Renal cortex interstitium (tissue), 15 donors: Measurements from ENCODE around the gene ZNF791. TPM values are rescaled to one million over a fixed set of nuclear protein-coding genes. Genes with fewer than 3 reads are reported as not detected.
"Not testable (repeated sequence)": the region's sequence is repeated elsewhere in the genome, so short reads cannot be mapped to it uniquely, and the experiment has no call there.

Experiments used
- DNase-seq, 11 donors: peaks; one replicate each; pipeline ENCODE4 v3.0.0-alpha.2; 2013; ENCODE audit warnings: low read depth in 9 of 11, low spot score in 4 of 11; ENCODE audit errors: extremely low read depth in 1 of 11
- long read RNA-seq, 16 experiments: transcript quantifications; one replicate each; lab custom pipeline, GENCODE V29; 2026
- polyA plus RNA-seq, 3 donors: library from polyadenylated mRNA; unstranded; fragments of 120-200 nt; gene quantifications; one replicate each; pipeline ENCODE4 v1.2.1, GENCODE V29; 2013; ENCODE audit not compliant: insufficient read length in 3 of 3

ZNF791 gene
- polyA plus RNA-seq: 10 to 100 TPM; 20.0 to 26.8 (median 26.7) TPM
- long read RNA-seq, donor 1, full-length matches to known transcripts: 2 of 1,324 reads
- long read RNA-seq, donor 1, partial matches to known transcripts: 1,322 of 1,324 reads
- long read RNA-seq, donor 1, other reads (novel, unspliced or antisense): 0 of 1,324 reads
- long read RNA-seq, donor 2, full-length matches to known transcripts: 4 of 1,109 reads
- long read RNA-seq, donor 2, partial matches to known transcripts: 1,105 of 1,109 reads
- long read RNA-seq, donor 2, other reads (novel, unspliced or antisense): 0 of 1,109 reads
- long read RNA-seq, donor 3, full-length matches to known transcripts: 4 of 4 reads
- long read RNA-seq, donor 3, partial matches to known transcripts: 0 of 4 reads
- long read RNA-seq, donor 3, other reads (novel, unspliced or antisense): 0 of 4 reads
- long read RNA-seq, donor 4, full-length matches to known transcripts: 5 of 1,517 reads
- long read RNA-seq, donor 4, partial matches to known transcripts: 1,512 of 1,517 reads
- long read RNA-seq, donor 4, other reads (novel, unspliced or antisense): 0 of 1,517 reads
- long read RNA-seq, donor 5: 0 reads
- long read RNA-seq, donor 6, full-length matches to known transcripts: 10 of 1,923 reads
- long read RNA-seq, donor 6, partial matches to known transcripts: 1,908 of 1,923 reads
- long read RNA-seq, donor 6, other reads (novel, unspliced or antisense): 5 of 1,923 reads
- long read RNA-seq, donor 7, full-length matches to known transcripts: 3 of 1,996 reads
- long read RNA-seq, donor 7, partial matches to known transcripts: 1,993 of 1,996 reads
- long read RNA-seq, donor 7, other reads (novel, unspliced or antisense): 0 of 1,996 reads
- long read RNA-seq, donor 8: 0 reads
- long read RNA-seq, donor 9, full-length matches to known transcripts: 1 of 1 reads
- long read RNA-seq, donor 9, partial matches to known transcripts: 0 of 1 reads
- long read RNA-seq, donor 9, other reads (novel, unspliced or antisense): 0 of 1 reads
- long read RNA-seq, donor 10, full-length matches to known transcripts: 3 of 3 reads
- long read RNA-seq, donor 10, partial matches to known transcripts: 0 of 3 reads
- long read RNA-seq, donor 10, other reads (novel, unspliced or antisense): 0 of 3 reads
- long read RNA-seq, donor 11, full-length matches to known transcripts: 3 of 3 reads
- long read RNA-seq, donor 11, partial matches to known transcripts: 0 of 3 reads
- long read RNA-seq, donor 11, other reads (novel, unspliced or antisense): 0 of 3 reads
- long read RNA-seq, donor 12, full-length matches to known transcripts: 2 of 2 reads
- long read RNA-seq, donor 12, partial matches to known transcripts: 0 of 2 reads
- long read RNA-seq, donor 12, other reads (novel, unspliced or antisense): 0 of 2 reads
- long read RNA-seq, donor 13: 0 reads
- long read RNA-seq, donor 14, full-length matches to known transcripts: 4 of 4 reads
- long read RNA-seq, donor 14, partial matches to known transcripts: 0 of 4 reads
- long read RNA-seq, donor 14, other reads (novel, unspliced or antisense): 0 of 4 reads
- long read RNA-seq, donor 15, full-length matches to known transcripts: 1 of 596 reads
- long read RNA-seq, donor 15, partial matches to known transcripts: 595 of 596 reads
- long read RNA-seq, donor 15, other reads (novel, unspliced or antisense): 0 of 596 reads
- long read RNA-seq, donor 16, full-length matches to known transcripts: 6 of 5,337 reads
- long read RNA-seq, donor 16, partial matches to known transcripts: 5,331 of 5,337 reads
- long read RNA-seq, donor 16, other reads (novel, unspliced or antisense): 0 of 5,337 reads

GRCh38 chr19:12610540-12611360 is at the start of gene ZNF791, which contains the start of gene ZNF490:
ZNF791 (plus strand) TSS chr19:12610920; CDS start chr19:12611080, 160 bp downstream.
ZNF490 (minus strand) TSS chr19:12610813; CDS start chr19:12610680, 133 bp downstream.
- DNase-seq: peak; percentile 91 to 98 (median 97)

DNA sequence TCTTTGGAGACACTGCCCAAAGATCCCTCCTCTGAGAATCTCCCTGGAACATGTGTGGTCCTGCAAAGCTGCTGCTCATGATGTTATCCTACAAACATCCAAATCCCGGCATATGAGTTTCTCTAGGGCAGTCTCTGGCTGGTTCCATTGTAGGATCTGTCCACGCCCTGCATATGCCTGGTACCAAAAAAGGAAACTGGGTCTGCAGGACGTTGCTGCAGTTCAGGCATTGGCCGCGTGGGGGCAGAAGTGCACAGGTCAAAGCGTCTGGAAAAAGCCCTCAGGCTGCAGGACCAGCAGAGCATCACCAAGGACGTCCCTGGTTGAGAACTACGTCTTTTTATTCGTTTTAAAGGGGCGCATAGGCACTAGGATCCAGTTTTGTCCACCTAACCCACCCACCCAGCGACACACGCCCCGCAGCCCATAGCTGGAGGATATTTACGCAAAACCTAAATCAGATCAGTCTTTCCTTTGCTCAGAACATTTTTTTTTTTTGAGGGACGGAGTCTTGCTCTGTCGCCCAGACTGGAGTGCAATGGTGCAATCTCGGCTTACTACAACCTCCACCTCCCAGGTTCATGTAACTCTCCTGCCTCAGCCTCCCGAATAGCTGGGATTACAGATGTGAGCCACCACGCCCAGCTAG is 46.6 kb upstream of the ZNF791 start:
- peak; percentile 58 to 81 (median 72) for DNase-seq

GRCh38 chr19:12566380-12566779 is 44.3 kb upstream of the ZNF791 start:
- DNase-seq: not testable (repeated sequence)

DNA sequence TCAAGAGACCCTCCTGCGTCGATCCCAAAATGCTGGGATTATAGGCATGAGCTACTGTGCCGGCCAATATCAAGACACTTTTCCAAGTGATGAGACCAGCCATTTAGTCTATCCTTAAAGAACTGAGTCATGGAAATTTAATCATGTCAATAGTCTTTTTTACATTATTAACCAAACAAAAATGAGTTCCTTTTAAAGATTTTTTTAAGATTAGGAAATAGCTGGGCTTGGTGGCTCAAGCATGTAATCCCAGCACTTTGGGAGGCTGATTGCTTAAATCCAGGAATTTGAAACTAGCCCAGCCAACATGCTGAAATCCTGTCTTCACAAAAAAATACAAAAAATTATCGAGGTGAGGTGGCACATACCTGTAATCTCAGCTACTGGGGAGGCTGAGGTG is 42.8 kb upstream of the ZNF791 start:
- no peak for DNase-seq

DNA sequence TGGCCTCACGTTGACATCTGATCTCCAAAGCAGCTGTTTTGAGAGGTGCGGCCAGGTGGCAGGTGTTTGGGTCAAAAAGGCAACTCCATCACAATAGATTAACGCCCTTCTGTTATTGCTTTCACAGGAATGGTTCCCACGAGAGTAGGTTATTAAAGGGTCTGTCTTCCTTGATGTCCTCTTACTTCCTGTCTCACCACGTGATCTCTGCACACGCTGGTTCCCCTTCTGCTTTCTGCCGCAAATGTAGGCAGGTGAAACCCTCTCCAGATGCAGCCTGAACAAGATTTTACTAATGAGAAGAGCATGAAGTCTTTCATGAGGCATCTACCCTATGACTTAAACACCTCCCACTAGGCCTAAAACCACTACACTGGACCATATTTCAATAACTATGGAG is 36.7 kb upstream of the ZNF791 start:
- DNase-seq: no peak

GRCh38 chr19:12578641-12579040 is 32.1 kb upstream of the ZNF791 start:
- no peak for DNase-seq

DNA sequence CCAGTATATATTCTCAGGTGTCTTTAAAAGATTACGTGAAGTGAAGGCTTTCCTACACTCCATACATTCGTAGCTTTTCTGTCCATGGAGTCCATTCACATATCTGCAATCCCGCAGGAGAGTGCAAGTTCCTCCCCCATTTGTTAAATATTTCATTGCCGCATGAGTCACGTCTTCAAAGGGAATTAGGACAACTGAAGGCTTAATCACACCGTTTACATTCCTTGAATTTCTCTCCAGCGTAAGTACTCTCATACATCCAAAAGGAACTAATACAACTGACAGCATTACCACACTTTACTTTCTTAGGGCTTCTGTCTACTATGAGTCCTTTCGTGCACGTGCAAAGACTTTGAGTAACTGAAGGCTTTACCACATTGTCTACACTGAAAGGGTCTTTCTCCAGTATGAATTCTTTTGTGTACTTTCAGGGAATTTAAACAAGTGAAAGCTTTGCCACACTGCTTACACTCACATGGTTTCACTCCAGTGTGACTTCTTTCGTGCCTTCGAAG is 30.5 kb upstream of the ZNF791 start:
- no peak for DNase-seq

GRCh38 chr19:12581100-12581499 is 29.6 kb upstream of the ZNF791 start:
- DNase-seq: no peak

GRCh38 chr19:12596485-12596884 is 14.2 kb upstream of the ZNF791 start:
- DNase-seq: no peak

- peak in 3 of 11 donors; percentile 28 to 46 (median 32) for DNase-seq
These were observed 13.7 kb upstream of the ZNF791 start for GRCh38 chr19:12596927-12597548.

GRCh38 chr19:12597594-12597993 is 13.1 kb upstream of the ZNF791 start:
- DNase-seq: no peak

GRCh38 chr19:12603714-12604113 is 7.0 kb upstream of the ZNF791 start:
- DNase-seq: no peak

DNA sequence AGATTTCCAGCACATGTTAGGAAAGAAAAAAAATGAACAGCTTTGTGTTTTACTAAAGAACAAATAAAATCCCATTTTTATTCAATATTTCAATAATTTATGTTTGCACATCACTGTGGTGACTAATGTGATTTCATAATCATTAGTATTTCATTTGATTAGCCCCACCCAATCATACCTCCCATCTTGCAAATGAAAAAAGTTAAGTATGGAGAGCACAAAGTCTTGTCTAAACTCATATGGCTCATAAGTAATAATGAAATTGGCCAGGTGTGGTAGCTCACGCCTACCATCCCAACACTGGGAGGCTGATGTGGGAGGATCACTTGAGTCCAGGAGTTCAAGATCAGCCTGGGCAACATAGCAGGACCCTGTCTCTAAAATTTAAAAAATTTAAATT is 3.9 kb upstream of the ZNF791 start:
- DNase-seq: no peak

DNA sequence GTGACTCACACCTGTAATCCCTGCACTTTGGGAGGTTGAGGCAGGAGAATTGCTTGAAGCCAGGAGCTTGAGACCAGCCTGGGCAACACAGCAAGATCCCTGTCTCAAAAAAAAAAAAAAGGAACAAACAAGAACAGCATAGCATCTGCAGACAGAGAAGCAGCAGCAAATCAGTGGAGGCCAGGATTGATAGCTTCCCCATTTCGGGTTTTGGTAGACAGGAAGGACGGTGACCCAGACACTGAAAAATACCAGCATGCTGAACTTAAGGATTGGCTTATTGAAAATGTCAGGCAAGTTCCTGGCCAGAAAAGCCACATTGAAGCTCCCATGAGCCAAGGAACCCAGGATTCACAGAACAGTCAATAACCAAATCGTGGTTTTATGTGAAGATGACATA is 3.1 kb upstream of the ZNF791 start:
- no peak for DNase-seq

GRCh38 chr19:12611361-12611699 is 610 bp downstream of the ZNF791 start:
- peak; percentile 58 to 84 (median 75) for DNase-seq

DNA sequence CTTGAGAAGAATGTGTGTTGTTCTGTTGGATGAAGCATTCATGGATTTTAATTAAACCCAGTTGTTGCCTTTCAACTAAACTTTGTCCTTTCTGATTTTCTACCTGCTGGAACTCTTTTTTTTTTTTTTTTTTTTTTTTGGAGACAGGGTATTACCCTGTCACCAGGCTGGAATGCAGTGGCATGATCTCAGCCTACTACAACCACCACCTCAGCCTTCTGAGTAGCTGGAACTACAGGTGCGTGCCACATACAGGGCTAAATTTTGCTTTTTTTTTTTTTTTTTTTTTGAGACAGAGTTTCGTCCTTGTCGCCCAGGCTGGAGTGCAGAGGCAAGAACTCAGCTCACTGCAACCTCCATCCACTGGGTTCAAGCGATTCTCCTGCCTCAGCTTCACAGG is 6.9 kb downstream of the ZNF791 start:
- no peak for DNase-seq
